Activated CD4-positive, CD25-positive, alpha-beta regulatory T cell treated with anti-CD3 and anti-CD28 coated beads, Interleukin-2, amount 50 U/mL, for 16 hours (primary cell): Measurements from ENCODE around the gene RWDD3.

Experiments used
- DNase-seq: peaks from one replicate; pipeline ENCODE4 v3.0.0-alpha.2; 2020; ENCODE audit warnings: low read depth, low spot score

Gene RWDD3

DNA sequence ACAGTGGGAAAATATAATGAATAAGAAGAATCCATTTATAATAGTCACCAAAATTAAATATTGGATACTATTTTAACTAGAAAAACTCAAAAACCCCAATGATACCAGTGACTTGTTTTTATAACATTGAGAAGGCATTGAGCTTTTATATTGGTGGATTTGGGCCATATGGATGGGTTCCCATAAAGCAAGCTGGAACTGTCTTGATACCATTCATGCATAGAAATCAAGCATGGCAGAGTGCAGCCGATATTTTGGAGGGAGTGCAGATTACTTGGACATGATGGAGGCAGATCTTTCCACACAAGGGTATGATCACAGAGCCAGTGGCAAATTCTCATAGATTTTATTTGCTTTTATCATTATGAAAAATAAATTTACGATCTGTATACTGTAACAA is 3.8 kb upstream of the RWDD3 start:
- no peak for DNase-seq

DNA sequence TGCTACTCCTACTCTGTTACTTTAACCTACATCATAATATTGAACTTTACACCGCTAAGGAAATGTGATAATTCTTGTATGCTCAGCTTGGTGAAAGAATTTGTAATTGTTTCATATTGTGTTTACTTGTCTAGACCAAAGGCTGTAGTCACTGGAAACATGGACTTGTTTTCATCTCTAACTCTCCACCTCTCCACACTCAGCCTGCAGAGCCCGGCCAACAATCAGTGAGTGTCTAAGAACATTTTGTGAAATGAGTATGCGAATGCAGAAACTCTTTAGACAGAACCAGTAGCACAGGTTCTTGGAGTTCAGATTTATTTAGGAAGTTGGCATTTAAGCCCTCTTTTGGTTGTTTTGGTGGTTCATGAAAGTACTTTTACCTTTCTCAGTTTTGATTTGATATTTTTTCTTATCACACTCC is 3.2 kb upstream of the RWDD3 start:
- DNase-seq: no peak

DNA sequence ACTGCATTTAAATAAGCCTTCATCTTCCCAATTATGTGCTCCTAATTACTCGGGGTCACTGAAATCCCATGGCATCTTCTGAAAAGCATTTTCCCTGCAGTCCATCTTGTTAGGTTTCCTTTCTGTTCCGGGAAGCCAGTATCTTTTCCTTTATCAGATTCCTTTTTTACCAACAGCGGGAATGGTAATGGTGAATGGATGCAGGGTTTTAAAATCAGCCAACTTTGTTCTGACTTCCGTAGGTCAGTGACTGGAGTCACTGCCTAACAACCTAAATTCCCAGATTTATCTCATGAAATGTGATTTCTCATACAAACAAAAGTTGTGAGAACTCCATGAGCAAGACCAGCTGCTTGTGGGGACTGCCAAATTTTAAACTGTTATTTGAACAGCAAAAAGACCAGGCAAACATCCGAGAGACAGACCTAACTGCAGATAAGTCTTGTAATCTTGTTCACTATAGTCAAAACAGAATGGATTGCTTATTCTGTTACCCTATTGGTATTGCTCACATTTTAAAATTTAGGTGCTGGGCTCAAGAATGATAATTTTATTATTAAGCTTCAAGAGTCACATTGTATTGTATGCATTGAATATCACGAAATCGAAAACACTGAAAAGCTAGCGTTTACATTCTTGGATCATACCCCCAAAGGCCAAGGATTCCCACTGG is 1.2 kb upstream of the RWDD3 start:
- DNase-seq: no peak

DNA sequence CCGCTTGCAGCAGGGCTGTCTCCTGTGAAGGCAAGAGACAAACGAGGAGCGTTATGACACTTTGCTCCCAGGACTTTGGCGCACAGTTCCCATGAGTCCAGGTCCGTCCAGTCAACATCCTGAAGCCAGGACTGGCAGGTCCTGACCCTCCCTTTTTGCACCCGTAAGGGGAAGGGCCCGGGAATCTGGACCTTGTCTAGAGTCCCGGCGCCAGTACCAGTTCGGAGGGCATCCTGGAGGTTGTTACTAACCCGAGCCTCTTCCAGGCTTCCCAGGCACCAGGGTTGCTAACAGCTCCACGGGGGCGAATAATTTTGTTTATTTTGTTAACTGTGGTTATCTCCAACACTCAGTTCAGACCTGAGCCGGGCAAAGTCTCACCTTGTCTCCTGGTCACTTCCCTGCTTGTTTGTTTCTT is 682 bp upstream of the RWDD3 start:
- no peak for DNase-seq

DNA sequence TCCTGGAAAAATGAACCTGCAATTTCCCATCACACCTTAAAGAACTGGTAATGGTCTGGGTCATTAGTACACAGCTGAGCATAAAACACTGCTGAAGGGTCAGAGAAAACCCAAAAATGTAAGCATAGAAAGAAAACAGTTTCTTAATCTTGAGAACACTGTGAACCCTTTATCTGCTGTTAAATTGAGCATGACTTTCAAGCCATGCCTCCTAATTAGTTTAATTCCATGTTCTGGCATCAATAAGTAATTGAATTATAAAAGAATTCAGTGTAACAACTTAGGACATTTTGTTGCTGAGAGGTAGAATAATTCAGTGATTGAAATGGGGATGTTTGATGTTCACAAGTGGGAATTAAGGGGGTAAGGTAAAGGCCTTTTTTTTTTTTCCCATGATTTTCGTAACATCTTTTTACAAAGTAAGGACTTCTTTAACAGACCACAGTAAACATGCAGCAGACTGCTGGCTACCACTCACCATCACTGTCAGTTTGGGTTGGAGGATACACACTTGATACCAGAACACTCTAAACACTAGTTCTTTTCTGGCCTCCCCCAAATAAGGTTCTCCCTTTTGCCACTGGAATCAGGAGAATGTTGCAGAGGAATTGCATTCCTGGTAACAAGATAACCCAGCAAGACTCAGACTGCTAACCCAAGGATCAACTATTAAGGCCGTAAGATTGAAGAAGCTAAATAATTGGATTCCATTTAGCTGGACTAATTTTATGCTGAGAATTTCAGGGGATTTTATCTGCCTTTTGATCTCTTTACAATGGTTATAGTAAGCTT is 3.0 kb downstream of the RWDD3 start:
- DNase-seq: no peak

DNA sequence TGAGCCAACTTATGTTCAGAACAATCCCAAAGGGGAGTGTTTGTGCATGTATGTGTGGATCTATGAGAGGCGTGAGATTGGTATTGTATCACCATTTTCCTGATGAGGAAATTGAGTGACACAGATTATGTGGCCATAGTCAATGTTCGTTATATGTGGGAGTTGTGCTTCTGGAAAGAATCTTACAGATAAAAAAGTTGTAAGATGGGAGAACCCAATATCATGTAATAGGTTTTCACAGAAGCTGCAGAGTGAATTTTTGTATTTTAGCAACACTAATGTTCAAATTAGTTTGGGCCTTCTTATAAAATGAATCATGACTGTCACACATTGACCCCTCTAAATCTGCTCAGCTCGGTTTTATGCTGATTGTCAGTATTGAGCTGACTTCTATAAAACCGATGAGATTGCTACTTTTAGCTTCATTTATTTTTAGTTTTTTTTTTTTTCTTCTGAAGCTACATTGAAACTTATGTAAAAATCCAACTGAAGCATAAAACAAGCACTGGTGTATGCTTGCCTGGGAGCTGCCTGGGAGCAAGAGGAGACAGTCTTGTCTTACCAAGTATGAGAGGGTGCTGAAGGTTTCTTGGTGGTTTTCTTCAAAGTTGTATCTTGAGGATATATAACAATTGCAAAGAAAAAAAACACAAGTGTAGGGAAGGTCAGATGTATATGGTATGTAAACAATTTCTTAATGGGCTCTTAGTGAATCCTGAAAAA is 4.1 kb downstream of the RWDD3 start:
- no peak for DNase-seq

DNA sequence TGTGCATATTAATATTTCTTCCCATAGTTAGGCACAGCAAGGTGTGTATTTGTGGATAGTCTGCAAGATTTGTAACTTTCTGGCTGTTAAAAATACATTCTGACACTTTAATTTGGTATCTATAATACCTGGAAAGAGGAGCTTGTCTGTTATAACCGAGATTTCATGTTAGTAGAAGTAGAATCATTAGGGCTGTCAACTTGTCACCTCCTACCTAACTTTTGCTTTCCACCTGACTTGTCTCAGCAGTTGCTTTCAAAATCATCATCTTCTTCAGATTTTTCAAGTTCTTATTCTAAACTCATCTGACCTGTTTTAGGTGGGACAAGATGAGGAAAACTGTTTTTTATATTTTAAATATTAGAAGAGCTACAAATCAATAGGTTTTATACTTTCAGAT is 11.0 kb downstream of the RWDD3 start:
- no peak for DNase-seq

DNA sequence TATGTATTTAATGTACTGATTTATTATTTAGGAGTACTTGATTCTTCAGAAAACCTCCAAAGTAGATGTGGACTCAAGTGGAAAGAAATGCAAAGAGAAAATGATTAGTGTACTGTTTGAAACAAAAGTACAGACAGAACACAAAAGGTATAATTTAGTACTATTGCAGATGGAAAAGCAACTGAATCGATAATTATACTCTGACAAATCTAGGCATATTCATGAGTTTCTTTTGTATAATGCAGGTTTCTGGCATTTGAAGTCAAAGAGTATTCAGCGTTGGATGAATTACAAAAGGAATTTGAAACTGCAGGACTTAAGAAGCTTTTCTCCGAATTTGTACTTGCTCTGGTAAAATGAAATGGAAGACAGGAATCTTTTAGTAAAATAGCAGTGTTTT is 12.5 kb downstream of the RWDD3 start:
- no peak for DNase-seq

DNA sequence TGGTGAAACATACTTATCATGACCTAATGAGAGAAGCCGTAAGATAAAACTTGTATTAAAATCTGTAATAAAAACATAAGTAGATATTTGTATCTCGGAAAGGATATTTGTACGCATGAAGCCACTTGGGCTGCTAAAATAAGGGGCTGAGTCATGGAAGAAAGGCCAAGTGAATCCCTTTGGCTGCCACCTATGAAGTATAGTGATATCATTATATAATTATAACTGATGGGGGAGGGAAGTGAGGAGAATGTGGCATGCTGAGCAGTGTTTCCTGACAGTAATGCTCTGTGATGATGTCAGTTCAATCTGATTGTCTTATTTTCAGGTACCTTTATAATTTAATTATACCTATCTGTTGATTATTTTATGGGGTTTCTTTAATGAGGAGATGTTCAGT is 13.6 kb downstream of the RWDD3 start:
- DNase-seq: no peak

DNA sequence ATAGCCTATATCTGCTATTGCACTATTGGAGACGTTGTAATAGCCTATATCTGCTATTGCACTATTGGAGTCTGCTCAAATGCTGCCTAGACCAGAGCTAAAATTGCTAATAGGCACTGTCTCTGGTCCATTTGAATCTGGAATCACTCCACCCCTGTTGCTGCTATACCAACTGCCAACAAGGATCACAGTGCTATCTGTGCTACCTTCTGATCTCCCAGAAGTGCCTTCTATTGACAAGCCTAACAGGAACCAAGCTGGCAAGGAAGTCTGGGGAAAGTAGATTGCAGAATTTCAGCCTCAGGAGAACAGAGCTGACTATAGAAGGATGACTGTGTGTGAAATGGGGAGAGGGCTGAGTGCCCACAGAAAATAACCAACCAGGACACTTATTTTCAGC is 15.9 kb downstream of the RWDD3 start:
- DNase-seq: no peak

DNA sequence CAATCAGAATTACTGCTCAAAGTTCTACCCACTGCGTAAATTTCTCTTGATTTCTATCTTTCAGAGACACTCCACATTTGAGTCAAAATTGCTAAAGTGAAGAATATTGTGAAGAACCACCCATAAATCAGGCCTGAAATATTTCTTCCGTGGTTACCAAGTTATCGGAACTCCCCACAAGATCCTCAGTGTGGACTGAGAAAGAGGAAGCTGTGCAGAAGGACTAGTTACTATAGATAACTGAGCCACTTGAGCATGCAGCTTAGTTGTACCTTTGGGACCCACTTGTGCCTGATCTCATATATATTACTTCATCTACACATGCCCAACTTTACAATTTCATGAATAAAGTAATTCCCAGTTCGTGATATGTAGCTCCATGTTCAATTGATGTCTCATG is 18.4 kb downstream of the RWDD3 start:
- no peak for DNase-seq

DNA sequence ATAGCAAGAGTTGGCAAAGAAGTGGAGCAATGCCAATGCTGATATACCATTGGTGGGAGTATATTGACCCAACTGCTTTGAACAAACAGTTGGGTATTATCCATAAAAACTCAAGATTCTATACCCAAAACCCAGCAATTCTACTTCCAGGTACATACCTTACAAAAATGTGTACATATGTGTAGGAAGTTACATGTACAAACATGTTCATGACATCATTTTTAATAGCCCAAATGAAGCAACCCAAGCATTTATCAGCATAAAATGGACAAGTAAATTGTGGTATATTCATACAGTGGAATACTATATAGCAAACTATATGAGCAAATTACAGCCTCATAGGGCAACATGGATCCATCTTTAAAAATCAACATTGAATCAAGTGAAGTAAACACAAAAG is 20.9 kb downstream of the RWDD3 start:
- no peak for DNase-seq

DNA sequence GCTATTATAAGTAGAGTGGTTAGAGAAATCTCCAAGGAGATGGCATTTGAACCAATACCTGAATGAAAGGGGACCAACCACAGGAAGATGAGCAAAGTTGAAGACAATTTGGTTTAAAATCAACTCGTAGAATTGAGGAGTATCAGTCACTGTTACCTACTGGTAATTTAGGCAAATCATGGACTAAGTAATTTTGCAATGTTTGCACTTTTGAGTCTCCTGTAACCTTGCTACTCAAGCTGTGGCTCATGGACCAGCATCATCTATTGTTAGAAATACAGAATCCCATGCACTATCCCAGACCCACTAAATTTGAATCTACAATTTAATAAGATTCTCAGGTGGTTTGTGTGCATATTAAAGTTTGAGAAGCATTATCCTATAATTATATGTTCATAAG is 21.8 kb downstream of the RWDD3 start:
- DNase-seq: no peak

DNA sequence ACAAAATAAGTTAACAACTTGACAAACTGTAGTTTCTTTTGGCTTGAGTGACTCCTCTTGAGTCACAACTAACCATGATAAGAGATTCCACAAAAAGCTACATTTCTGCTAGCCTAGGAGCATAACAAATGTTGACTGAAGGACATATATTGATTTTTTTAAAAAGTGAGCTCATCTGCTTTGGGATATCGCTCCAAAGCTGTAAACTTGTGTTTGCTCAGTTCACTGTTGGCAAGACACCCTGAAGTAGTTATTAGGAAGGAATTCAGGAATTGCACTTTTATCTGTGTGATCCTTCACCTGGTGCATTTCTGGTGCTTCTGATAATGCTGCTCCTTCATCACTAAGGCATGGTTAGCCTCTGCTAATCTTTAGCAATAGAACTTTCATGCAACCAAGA is 23.7 kb downstream of the RWDD3 start:
- DNase-seq: no peak

DNA sequence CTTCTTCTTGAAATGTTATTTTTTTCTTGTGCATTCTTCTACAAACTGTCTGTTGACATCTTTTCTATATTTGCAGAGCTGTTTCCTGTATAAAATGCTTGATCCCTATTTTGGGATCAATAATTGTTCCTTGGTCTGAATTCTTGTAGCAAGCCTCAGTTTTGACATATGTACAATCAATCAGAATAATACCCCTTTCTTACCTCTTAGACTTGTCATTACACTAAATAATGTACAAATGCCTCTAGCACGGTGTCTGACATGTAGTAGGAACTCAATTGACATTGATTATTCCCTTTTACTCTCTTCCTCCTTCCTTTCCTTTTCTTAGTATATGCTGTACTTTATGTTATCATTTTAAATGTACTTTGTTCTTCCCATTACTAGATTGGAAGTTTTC is 25.2 kb downstream of the RWDD3 start:
- no peak for DNase-seq

DNA sequence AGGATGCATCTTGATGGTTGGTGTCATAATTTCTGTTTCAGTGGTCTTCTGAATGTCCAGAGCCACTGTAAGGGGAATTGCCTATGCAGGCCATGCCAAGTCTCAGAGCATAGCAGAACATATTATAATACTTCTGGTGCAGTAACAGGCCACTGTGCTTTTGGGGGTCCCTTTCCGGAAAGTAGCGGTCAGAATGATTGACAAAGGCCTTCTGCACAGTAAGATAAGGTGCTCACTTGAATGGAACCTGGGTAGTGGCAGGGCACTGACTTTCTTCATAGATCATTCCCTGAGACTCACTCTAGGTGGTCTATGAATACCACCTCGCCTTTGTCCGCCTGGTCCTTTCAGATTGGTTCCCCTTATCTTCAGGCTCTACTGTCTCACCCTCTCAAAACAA is 28.9 kb downstream of the RWDD3 start:
- DNase-seq: no peak

DNA sequence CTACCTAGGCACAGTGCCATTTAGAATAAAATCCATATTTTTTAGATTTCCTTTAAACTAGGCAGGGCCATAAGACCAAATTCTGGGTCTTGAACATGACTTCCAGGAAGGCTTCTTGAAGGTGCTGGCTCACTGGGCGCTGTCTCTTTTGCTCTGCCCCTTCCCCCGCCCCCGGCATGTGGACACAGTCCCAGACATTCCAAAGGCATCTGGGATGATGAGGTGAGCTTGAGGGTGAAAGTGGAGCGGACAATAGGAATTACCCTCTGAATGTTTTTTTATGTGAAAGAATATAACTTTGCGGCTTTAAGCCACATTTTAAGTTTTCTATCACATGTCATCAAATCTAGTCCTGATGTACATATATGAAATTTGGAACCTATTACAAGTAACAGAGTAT is 29.4 kb downstream of the RWDD3 start:
- no peak for DNase-seq

DNA sequence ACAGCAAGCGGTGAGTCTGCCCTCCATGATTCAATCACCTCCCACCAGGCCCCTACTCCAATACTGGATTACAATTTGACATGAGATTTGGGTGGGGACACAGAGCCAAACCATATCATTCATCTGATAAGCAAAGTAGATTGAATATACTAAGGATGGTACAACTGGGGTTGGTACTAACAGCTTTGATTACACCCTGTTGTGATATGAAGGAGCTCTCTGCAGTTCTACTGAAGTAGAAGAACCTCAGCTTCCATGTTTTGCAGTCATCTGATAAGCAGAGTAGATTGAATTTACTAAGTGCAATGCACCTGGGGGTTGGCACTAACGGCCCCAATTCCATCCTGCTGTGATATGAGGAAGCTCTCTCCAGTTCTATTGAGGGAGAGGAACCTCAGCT is 31.1 kb downstream of the RWDD3 start:
- DNase-seq: no peak

DNA sequence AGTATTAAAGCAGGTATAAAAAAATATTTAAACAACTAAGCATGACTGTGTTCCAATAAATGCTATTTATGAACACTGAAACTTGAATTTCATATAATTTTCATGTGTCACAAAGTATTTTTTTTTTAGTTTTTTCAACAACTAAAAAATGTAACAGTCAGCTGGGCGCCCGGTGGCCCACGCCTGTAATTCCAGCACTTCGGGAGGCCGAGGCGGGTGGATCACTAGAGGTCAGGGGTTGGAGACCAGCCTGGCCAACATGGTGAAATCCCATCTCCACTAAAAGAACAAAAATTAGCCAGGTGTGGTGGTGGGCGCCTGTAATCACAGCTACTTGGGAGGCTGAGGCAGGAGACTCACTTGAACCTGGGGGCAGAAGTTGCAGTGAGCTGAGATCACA is 42.4 kb downstream of the RWDD3 start:
- no peak for DNase-seq

DNA sequence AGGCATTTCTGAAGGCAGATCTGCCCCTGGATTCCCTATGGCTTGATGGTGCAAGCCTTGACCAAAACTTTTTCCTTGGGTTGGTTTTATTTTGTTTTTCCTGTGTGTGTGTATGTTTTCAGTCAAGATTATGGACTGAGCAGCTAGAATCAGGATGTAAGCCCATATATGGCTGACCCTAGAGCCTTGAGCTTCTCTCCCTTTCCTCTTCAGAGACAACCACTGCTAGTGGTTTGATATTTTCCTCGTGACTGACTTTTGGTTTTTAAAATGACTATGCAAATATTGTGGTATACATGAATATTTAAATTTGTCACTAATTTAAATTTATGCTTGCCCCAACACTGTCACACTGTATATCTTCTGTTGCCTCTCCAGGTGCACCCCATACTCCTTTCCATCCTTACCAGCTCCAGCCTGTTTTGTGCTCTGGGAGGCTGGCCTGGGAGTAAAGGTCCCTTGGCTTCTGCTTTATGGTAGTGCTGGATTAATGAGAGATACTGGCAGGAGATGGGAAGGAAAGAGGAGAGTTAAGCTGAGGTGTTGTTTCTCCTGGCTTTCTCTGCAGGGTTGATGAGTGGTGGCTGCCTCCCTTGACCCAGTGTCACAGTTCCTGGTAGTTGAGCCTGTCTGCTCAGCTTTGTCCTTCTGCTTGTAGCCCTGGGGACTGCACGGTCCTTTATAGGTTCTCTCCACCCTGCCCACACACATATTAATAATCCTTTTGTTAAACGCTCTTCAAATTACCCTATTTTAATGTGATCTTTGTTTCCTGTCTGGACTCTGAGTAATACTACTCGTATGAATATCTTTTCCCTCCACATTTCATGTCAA is 44.4 kb downstream of the RWDD3 start:
- no peak for DNase-seq

DNA sequence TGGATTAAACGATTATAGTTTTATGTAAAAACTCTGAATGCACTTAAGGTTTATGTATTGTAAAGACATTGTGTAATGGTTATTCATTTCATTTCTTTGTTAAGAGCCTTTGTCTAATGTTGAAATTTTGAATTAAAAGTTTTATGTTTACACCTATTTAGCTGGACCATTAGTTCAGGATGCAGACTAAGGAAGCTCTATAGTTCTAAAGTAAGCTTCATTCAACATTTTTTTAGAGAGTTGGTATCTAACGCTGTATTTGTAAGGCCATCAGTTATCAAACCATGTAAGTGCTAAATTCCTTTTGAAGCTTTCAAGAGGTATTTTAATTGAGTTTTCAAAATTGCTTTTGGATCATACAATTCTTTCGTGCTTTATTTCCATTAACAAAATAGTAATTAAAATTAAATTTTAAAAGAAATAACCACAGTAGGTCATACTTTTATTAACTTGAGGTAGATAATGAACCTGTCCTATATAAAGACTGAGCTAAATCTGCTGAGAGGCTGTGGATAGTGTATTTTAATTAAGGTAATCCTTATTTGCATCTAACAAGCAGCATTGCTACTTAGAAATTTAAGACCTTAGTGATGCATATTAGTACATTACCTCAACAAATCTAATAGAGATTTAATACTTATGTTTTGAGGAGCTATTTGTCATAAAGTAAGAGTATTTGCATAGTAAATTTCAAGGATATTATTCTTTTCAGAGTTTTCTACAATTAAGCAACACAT is 47.9 kb downstream of the RWDD3 start:
- no peak for DNase-seq
